ENCODE results near the gene SARS1.

SARS1 gene

GRCh38 chr1:109228167-109228566, 14.4 kb downstream of the SARS1 start:
- DNase-seq (ENCODE audit: low read depth): no peak

- no peak for DNase-seq (ENCODE audit: low read depth)
Observed at GRCh38 chr1:109229531-109230127, 15.9 kb downstream of the SARS1 start.

GRCh38 chr1:109231066-109231465, 17.3 kb downstream of the SARS1 start:
- DNase-seq (ENCODE audit: low read depth): no peak

GRCh38 chr1:109235137-109235536, 21.4 kb downstream of the SARS1 start:
- DNase-seq (ENCODE audit: low read depth): no peak

DNA sequence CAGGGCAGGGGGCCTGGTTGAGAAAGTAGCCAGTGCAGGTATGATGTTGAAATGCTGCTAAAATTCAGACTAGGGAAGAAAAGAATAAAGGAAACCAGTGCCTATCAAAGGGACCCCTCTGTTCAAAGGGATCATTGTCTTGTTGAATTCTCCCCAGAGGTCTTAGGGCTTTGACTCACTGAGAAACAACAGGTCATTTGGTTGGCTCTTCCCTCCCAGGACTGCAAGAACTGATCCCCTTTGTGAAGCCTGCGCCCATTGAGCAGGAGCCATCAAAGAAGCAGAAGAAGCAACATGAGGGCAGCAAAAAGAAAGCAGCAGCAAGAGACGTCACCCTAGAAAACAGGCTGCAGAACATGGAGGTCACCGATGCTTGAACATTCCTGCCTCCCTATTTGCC, 23.8 kb downstream of the SARS1 start:
- no peak for DNase-seq (ENCODE audit: low read depth)

DNA sequence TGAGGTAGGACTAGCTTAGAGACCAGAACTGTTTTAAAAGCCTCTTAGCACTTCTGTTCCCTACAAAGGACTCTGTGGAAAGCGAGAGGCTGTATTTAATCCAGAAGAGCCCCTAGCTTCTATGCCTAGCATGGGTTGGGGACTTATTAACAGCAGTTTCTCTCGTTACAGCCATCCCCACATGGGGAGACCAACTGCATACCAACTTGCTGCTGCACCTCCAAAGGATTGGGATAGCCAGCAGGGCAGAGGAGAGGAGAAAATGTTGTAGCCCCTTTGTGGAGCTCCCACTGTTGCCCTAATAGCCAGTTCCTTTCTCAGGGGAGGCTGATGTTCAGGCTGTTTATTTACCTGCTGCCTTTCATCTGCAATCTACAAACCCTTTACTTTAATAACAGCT, 24.7 kb downstream of the SARS1 start:
- no peak for DNase-seq (ENCODE audit: low read depth)

DNA sequence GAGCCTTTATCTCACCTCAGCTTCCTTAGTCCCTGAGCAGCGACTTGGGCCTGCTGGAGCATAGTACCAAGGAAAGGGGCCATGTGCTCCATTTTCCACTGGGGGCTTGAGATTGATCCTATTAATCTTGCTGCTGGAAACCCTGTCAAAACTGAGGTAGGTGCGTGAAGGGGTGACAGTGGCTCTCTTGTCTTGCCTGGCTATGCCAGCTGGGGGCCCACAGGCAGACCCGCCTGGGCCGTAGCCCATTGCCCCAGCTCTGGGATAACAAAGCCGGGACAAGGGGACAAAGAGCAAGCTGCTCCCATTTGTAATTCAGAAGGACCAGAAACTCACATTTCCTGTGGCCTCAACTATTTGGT, 25.3 kb downstream of the SARS1 start:
- DNase-seq (ENCODE audit: low read depth): no peak

DNA sequence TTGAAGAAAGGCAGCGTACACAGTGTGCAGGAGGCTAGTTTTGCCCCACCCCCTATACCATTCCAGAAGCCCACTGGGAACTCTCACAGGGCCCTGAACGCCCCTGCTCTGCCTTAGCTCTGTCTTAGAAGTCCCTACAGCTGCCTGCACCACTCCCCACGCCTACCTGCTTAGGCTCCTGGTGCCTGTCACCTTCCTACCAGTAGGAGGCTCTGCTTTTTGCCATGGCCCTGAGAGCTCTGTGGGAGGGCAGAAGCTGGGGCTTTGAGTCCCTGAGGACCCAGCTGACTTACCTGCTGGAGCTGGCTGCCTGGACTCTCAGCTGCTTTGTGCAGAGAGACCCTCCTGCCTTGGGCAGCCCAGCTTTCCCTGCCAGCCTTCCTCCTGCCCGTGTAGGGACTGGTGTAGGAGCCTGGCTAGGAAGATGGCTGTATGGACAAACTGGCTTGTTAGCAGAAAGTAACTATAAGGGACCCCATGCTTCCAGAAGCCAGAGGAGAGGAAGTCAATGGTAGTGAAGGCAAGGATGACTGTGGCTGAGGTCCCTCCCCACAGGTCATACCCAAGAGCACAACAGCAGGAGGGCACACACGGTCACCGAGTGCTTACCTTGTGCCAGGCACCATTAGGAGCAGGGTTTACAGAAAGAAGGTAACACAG, 25.8 kb downstream of the SARS1 start:
- DNase-seq (ENCODE audit: low read depth): no peak

DNA sequence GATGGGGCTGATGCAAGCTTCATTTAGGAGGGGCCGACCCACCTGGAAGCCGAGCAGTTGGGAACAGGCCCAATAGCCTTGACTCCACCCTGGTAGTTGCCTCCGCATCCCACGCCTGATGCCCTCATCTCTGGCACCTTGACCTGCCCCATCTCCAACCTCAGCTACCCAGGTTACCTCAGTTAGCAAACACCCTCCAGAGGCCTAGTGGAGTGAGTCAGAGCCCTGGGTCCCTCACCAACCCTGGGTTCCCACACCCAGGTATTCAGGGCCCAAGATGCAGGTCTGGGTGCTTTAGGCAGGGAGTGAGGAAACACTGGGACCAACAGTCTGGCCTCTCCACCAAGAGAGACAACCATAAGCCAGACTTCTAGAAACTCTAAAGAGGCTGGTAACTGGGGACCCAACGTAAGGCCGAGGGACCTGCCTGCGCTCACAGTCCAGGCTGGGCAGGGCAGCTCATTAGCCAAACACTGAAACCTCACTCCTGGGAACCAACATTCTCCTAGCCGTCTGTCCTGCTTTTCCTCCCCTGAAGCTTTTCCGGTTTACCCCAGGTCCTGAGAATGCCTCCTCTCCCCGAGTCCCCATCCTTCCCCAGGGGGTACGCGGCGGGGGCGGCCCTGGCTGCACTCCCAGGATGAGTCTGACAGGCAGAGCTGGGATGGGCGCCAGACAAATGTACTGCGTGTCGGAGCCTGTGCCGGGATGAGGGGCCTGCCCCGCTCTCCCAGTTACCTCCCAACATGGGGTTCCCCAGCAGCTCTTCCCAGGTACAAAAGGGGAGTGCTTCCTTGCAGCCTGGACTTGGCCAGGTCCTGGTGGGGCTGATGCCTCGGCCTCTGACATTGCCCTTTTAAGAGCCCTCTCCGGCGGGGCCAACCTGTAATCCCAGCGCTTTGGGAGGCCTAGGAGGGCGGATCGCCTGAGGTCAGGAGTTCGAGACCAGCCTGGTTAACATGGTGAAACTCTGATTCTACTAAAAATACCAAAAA, 26.7 kb downstream of the SARS1 start:
- no peak for DNase-seq (ENCODE audit: low read depth)

GRCh38 chr1:109241344-109241743, 27.6 kb downstream of the SARS1 start:
- DNase-seq (ENCODE audit: low read depth): no peak

DNA sequence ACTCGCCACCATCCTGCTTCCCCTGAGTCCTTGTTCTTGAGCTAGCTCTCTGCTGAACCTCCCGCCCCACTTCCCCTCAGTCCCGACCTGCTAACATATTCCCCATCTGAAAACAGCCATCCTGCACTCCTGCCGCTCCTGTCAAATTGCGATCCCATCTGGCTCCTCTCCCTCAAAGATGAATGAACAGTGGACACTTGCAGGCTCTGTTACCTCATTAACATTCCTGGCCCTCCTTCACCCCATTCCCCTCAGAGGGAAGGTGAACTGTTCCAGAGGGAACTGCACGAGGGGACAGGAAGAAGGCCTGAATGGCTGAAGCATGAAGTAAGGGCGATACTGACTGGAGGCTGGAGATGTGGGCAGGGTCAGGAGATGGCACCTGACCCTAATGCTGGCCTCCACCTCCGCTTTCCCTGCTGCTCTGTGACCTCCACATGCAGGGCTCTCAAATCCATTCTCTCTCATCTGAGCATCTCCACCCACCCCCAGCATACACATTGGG, 28.2 kb downstream of the SARS1 start:
- no peak for DNase-seq (ENCODE audit: low read depth)

GRCh38 chr1:109242387-109242786, 28.7 kb downstream of the SARS1 start:
- DNase-seq (ENCODE audit: low read depth): no peak

DNA sequence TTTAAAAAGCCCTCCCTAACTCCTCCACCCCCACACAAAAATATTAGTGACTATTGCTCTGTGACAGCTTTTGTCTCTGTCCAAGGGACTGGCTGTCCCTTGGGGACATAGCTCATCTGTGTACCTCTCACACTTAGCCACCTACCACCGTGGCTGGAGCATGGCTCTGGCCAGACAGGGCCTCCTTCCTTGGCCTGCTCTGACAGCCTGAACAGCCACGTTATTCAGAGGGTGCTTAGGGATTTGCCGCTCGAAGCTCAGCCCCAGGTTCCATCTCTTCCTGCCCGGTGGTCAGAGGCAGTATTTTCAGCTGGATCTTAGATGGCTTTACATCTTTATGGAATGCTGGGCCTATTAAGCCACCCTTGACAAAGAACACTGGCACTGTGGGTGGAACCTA, 29.5 kb downstream of the SARS1 start:
- DNase-seq (ENCODE audit: low read depth): no peak

DNA sequence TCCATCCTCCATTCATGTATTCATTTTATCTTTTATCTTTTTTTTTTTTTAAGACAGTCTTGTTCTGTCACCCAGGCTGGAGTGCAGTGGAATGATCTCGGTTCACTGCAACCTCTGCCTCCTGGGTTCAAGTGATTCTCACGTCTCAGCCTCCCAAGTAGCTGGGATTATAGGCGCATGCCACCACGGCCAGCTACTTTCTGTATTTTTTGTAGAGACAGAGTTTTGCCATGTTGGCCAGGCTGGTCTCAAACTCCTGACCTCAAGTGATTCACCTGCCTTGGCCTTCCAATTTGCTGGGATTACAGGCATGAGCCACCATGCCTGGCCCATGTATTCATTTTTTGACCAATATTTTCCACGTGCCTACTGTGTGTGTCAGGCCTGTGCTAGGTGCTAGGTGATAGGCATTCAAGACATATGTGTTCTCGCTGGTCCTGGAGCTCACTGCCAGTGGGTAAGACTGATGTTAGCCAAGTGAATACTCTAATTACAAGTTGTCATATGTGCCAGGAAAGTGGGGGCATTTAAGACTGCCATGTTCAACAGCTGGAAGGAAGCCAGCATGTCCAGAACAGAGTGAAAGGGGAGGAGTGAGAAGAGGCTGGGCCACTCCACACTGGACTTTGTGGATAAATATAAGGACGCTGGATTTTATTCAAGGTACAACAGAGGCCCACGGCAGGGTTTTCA, 30.3 kb downstream of the SARS1 start:
- no peak for DNase-seq (ENCODE audit: low read depth)

DNA sequence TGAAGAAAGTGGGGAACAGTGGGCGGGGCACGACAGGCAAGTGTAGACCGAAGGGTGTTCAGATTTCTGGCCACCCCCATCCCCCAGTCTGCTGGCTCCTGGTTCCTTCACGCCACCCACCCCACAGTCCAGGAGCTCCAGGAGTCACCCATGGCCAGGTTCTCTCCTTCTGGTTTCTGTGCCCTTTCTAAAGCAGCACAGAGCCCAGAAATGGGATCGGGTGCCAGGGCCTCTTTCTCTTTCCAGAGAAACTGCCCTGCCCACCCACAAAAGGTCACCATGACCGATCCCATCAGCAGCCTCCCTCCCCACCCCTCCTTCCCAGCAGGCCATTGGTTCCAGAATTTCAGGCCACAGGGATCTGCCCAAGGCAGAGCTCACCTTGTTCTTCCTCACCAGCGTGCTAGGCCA, 32.4 kb downstream of the SARS1 start:
- DNase-seq (ENCODE audit: low read depth): no peak

DNA sequence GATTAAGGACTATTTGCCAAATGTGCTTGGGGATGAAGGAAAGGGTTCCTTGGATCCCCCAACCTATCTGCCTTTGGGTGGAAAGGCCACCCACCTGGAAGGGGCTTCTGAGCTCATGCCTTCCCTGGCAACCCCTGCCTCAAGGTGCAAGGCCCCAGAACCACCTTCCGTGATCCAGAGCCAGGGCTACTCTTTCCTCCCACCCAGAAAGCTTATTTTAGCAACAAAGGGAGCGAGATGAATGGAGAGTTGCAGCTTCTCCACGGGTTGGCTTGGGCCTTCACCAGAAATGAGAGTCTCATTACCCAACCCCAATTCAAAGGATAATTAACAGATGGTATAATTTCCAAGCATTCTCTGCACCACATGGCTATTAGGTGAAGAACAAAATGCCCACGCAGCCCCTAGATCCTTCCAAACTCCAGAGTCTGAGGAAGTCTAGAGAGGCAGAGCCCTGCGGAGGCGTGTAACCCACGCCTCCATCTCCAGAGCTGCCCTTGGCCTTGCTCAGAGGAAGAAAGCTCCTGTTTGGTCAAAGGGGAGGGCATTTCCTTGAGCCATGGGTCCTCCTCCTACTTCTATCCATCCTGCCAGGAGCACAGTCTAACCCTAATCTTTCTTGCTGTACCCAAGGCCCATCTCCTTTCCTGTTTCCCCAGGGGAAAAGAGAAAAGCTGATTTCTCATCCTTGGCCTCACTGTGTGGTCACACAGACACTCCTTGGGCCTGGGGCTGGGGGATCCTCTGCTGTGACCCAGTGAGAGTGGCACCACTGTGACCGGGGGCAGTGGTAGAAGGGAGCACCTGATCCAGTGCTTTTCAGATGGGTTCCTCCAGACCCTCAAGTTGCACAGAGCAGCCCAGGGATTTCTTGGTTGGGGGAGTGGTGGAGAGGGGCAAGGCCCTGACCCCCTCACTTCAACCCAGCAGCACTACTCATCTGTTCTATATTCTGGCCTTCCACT, 34.0 kb downstream of the SARS1 start:
- DNase-seq (ENCODE audit: low read depth): no peak

DNA sequence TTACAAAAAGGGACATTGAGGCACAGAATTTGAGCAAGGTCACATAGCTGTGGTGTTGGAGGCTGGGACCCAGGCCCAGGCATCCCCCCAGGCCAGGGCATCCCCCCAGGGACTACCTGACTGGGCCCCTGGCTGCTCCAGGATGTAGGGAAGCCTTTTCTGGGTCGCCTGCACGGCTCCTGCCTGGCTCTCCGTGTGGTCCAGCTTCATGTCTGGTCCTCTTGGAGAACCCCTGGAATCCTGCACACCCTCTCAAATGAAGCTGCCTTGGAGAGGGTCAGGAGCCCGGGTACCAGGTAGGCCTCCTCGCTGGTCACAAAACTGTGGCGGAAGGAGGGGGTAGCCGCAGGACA, 34.7 kb downstream of the SARS1 start:
- no peak for DNase-seq (ENCODE audit: low read depth)

- peak; percentile 30 for DNase-seq (ENCODE audit: low read depth)
Observed at GRCh38 chr1:109248797-109249629, 35.3 kb downstream of the SARS1 start, which contains the start of gene CELSR2. CELSR2 (plus strand) TSS chr1:109249539; CDS start chr1:109250080, 541 bp downstream.

DNA sequence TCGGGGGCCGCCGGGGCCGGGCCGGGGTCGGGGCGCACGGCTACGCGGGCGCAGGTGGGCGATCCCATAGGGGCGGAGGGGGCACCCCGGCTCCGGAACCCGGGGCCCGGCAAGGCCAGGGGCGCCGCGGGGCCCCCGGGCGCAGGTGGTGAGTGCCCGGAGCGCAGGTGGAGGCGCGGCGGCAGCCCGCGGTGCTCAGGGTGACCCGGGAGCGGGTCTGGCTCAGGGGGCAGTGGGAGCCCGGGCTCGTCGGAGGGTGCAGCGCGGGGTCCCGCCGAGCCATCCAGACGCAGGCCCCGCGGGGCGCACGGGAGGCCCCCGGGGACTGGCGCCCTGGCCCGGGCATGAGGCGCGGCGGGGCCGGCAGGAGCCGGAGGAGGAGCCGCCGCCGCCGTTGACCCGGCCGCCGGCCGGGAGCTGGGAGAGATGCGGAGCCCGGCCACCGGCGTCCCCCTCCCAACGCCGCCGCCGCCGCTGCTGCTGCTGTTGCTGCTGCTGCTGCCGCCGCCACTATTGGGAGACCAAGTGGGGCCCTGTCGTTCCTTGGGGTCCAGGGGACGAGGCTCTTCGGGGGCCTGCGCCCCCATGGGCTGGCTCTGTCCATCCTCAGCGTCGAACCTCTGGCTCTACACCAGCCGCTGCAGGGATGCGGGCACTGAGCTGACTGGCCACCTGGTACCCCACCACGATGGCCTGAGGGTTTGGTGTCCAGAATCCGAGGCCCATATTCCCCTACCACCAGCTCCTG, 36.1 kb downstream of the SARS1 start:
- no peak for DNase-seq (ENCODE audit: low read depth)
